IMR-90 (cell line): Measurements from ENCODE around the gene AANAT. TPM values are rescaled to one million over a fixed set of nuclear protein-coding genes. Genes with fewer than 3 reads are reported as not detected.

Source experiments
- ATAC-seq: fragments of 200-7000 bp; cut with Tn5 transposase; 2 replicates; pipeline ENCODE4 v1.9.1; 2020; ENCODE audit warnings: low read depth, mild to moderate bottlenecking, moderate library complexity
- BruUV-seq: library from RNA; stranded (reverse); fragments of 400-500 nt; replicated peaks from 2 replicates; lab custom pipeline; 2021; lab: Mats Ljungman, UMichigan
- CTCF ChIA-PET: fragments of 300-600 bp; formaldehyde crosslinking; extraction: SDS; loops from one replicate; lab custom pipeline; 2021; ENCODE audit warnings: antibody characterized with exemption; lab: Yijun Ruan, JAX
- POLR2A ChIA-PET: fragments of 300-600 bp; sonication (Branson Sonifier 250); formaldehyde crosslinking; loops from one replicate; lab custom pipeline; 2022; ENCODE audit warnings: antibody characterized with exemption; ENCODE audit not compliant: unreplicated experiment; lab: Charles Lee
- DNase-seq: peaks from one replicate; pipeline ENCODE4 v3.0.0; 2013
- H2AFZ ChIP-seq: replicated peaks from 2 replicates; pipeline ENCODE3; 2013; ENCODE audit warnings: low read length, mild to moderate bottlenecking; ENCODE audit not compliant: poor library complexity
- H2AK5ac ChIP-seq: 2 replicates; pipeline ENCODE4 v1.6.1; 2013; ENCODE audit warnings: low read depth, low read length, inconsistent platforms
- H2AK9ac ChIP-seq: replicated peaks from 2 replicates; pipeline ENCODE3; 2013; ENCODE audit warnings: mild to moderate bottlenecking, low read depth, low read length, moderate library complexity; ENCODE audit not compliant: poor library complexity
- H2BK120ac ChIP-seq: 2 replicates; pipeline ENCODE4 v1.6.1; 2013; ENCODE audit warnings: low read depth, low read length, inconsistent platforms
- H2BK15ac ChIP-seq: 3 replicates; pipeline ENCODE4 v1.6.1; 2013; ENCODE audit warnings: low read depth, low read length, inconsistent platforms
- H2BK20ac ChIP-seq: 2 replicates; pipeline ENCODE4 v1.6.1; 2013; ENCODE audit warnings: low read depth, mild to moderate bottlenecking, inconsistent platforms, low read length, moderate library complexity
- H2BK5ac ChIP-seq: 2 replicates; pipeline ENCODE4 v1.6.1; 2013; ENCODE audit warnings: mild to moderate bottlenecking, low read depth, low read length, inconsistent platforms; ENCODE audit not compliant: poor library complexity, severe bottlenecking
- H3K14ac ChIP-seq: replicated peaks from 2 replicates; pipeline ENCODE4 v1.6.1; 2013; ENCODE audit warnings: low read depth, low read length, inconsistent platforms
- H3K18ac ChIP-seq: 2 replicates; pipeline ENCODE4 v1.6.1; 2013; ENCODE audit warnings: low read depth, low read length, control low read depth
- H3K23ac ChIP-seq: 2 replicates; pipeline ENCODE4 v1.6.1; 2013; ENCODE audit warnings: low read depth, low read length, inconsistent platforms
- H3K27ac ChIP-seq: 2 replicates; pipeline ENCODE4 v1.5.1; 2013; ENCODE audit warnings: mild to moderate bottlenecking, control low read depth, low read length; ENCODE audit not compliant: insufficient read depth
- H3K27me3 ChIP-seq: 2 replicates; pipeline ENCODE4 v1.6.1; 2013; ENCODE audit warnings: low read length; ENCODE audit not compliant: control insufficient read depth, insufficient read depth
- H3K36me3 ChIP-seq: 2 replicates; pipeline ENCODE4 v1.6.1; 2013; ENCODE audit warnings: low read length, mixed read lengths; ENCODE audit not compliant: control insufficient read depth, insufficient read depth
- H3K4ac ChIP-seq: 2 replicates; pipeline ENCODE4 v1.6.1; 2013; ENCODE audit warnings: low read depth, low read length, inconsistent platforms
- H3K4me1 ChIP-seq: 2 replicates; pipeline ENCODE4 v1.6.1; 2013; ENCODE audit warnings: low read length, mixed read lengths; ENCODE audit not compliant: control insufficient read depth, insufficient read depth
- H3K4me2 ChIP-seq: 2 replicates; pipeline ENCODE4 v1.6.1; 2013; ENCODE audit warnings: low read depth, mild to moderate bottlenecking, control low read depth, low read length, moderate library complexity
- H3K4me3 ChIP-seq: 2 replicates; pipeline ENCODE4 v1.5.1; 2013; ENCODE audit warnings: low read depth, mild to moderate bottlenecking, control low read depth, low read length, moderate library complexity; ENCODE audit not compliant: insufficient read depth
- H3K56ac ChIP-seq: 2 replicates; pipeline ENCODE4 v1.6.1; 2013; ENCODE audit warnings: low read length, inconsistent platforms; ENCODE audit not compliant: insufficient read depth; ENCODE audit errors: extremely low read depth
- H3K79me1 ChIP-seq, 2 experiments: 2 replicates each; pipeline ENCODE4 v1.6.1; 2013; ENCODE audit warnings: low read length in 2 of 2, inconsistent platforms in 1 of 2, low read depth in 1 of 2
- H3K9ac ChIP-seq: 2 replicates; pipeline ENCODE4 v1.6.1; 2013; ENCODE audit warnings: low read depth, low read length, control low read depth
- H3K9me1 ChIP-seq: 2 replicates; pipeline ENCODE4 v1.6.1; 2013; ENCODE audit warnings: low read length, inconsistent platforms; ENCODE audit not compliant: insufficient read depth
- H3K9me3 ChIP-seq: 2 replicates; pipeline ENCODE4 v1.6.1; 2013; ENCODE audit warnings: low read length; ENCODE audit not compliant: control insufficient read depth, insufficient read depth
- H4K20me1 ChIP-seq: 2 replicates; pipeline ENCODE4 v1.6.1; 2013; ENCODE audit warnings: low read length, inconsistent platforms; ENCODE audit not compliant: insufficient read depth
- H4K5ac ChIP-seq: 2 replicates; pipeline ENCODE4 v1.6.1; 2013; ENCODE audit warnings: mild to moderate bottlenecking, low read depth, low read length, control low read depth
- H4K8ac ChIP-seq, 2 experiments: 2 replicates each; pipeline ENCODE4 v1.6.1; 2013; ENCODE audit warnings: low read depth in 2 of 2, low read length in 2 of 2, control low read depth in 1 of 2, inconsistent platforms in 1 of 2
- H4K91ac ChIP-seq: 2 replicates; pipeline ENCODE4 v1.6.1; 2013; ENCODE audit warnings: low read depth, low read length, inconsistent platforms; ENCODE audit not compliant: insufficient read depth
- CEBPB ChIP-seq: IDR thresholded peaks from 2 replicates; pipeline ENCODE4 v1.6.1; 2012; ENCODE audit warnings: low read depth, low read length, improper control_type of control experiment
- CTCF ChIP-seq: conservative IDR thresholded peaks from 2 replicates; pipeline ENCODE4 v1.5.1; 2012; ENCODE audit warnings: mild to moderate bottlenecking, low read depth, low read length, improper control_type of control experiment
- MAZ ChIP-seq: IDR thresholded peaks from 2 replicates; pipeline ENCODE4 v1.6.1; 2012; ENCODE audit warnings: low read depth, mild to moderate bottlenecking, low read length, improper control_type of control experiment, moderate library complexity, borderline replicate concordance
- MXI1 ChIP-seq: IDR thresholded peaks from 2 replicates; pipeline ENCODE4 v1.6.1; 2012; ENCODE audit warnings: low read depth, mild to moderate bottlenecking, low read length, moderate library complexity, borderline replicate concordance
- RFX5 ChIP-seq: IDR thresholded peaks from 2 replicates; pipeline ENCODE4 v1.8.0; 2012; ENCODE audit warnings: low read depth, mild to moderate bottlenecking, low read length, moderate library complexity
- USF2 ChIP-seq: fragments of 150-350 bp; IDR thresholded peaks from 2 replicates; pipeline ENCODE4 v1.6.1; 2017; ENCODE audit warnings: mild to moderate bottlenecking, antibody characterized with exemption, low read length, low read depth
- WGBS, 2 experiments: methylation state at CpG; one replicate each; pipeline versions ENCODE4 v1.1.5 to v1.1.7; 2013; ENCODE audit warnings: missing lambda C conversion rate in 2 of 2; ENCODE audit not compliant: insufficient read length in 1 of 2; ENCODE audit errors: extremely low coverage in 2 of 2; 5-methylcytosine and 5-hydroxymethylcytosine counted together
- dilution Hi-C: fragments of 300-500 bp; cut with HindIII; formaldehyde crosslinking; loops from one replicate; pipeline ENCODE4 v1.14.3; 2018; ENCODE audit warnings: low sequenced_read_pairs; ENCODE audit not compliant: unreplicated experiment
- in situ Hi-C: fragments of 300-500 bp; cut with MboI; formaldehyde crosslinking; loops from 3 replicates; pipeline ENCODE4 v1.14.3; 2019; ENCODE audit warnings: low sequenced_read_pairs, inconsistent platforms, mixed read lengths
- intact Hi-C: fragments of 100-400 bp; cut with micrococcal nuclease; formaldehyde crosslinking; loops from 2 replicates; pipeline ENCODE4 v1.10.0; 2022
- polyA plus RNA-seq, 3 experiments: library from polyadenylated mRNA; depleted of rRNA; stranded (reverse); fragments of >200 nt; gene quantifications; 2 replicates each; pipeline ENCODE4 v1.2.3, GENCODE V29; 2012; ENCODE audit warnings: low replicate concordance in 1 of 3
- total RNA-seq: library from RNA; depleted of rRNA; stranded (reverse); fragments of >200 nt; gene quantifications from 2 replicates; pipeline ENCODE4 v1.2.3, GENCODE V29; 2012

Gene AANAT
- total and polyA plus RNA-seq, 2 of the 4 experiments (the other 2 are of a cell fraction) = 0.21 TPM; not detected in 1

DNA sequence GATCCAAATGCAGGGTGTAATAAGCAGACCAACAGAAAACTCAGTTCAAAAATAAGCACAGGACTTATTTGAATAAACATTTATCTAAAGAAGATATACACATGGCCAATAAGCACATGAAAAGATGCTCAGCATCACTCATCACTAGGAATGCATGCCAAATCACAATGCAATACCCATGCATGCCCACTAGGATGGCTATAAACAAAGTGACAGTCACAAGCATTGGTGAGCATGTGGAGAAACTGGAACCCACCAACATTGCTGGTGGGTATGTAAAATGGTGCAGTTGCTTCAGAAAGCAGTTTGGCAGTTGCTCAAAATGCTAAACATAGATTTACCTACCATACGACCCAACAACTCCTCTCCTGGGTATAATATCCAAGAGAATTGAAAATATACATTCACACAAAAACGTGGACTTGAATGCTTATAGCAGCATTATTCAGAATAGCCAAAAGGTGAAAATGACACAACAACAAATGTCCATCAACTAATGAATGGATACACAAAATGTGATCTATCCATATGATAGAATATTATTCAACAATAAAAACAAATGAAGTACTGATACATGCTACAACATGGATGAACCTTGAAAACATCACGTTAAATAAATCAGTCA lies 34.6 kb upstream of the AANAT start:
- WGBS, 2 experiments = no CpG with 5 or more reads among the region's 3 CpGs
- POLR2A ChIA-PET = no interaction called here

More for the DNA sequence above, 34.6 kb upstream of the AANAT start:
- no peak overlapping the region for H3K27ac ChIP-seq
- no peak overlapping the region for H2AK5ac ChIP-seq
- no peak overlapping the region for H3K4me3 ChIP-seq
- peaks cover 76% of the 10 kb centered on the region for H4K20me1 ChIP-seq
- H3K79me1 ChIP-seq = peaks cover 43 to 83% of the 10 kb centered on the region in 2 experiments
- in situ Hi-C loops = no loop called here
- H3K14ac ChIP-seq = no peak overlapping the region
- no peak overlapping the region for H2BK120ac ChIP-seq
- peaks cover 12% of the 10 kb centered on the region for H3K4me1 ChIP-seq
- H3K9me1 ChIP-seq = peaks cover 26% of the 10 kb centered on the region
- intact Hi-C loops = no loop called here
- H4K91ac ChIP-seq = no peak overlapping the region
- peak; percentile 46 for TF ChIP-seq CTCF
- no peak for TF ChIP-seq USF2
- peak; percentile 90 for TF ChIP-seq RFX5
- TF ChIP-seq MXI1 = peak; percentile 66; the same call in 1 of the 2 replicates
- TF ChIP-seq CEBPB = no peak
- no peak for TF ChIP-seq MAZ
- H2BK5ac ChIP-seq = no peak overlapping the region
- H3K23ac ChIP-seq = no peak overlapping the region
- H3K56ac ChIP-seq = no peak overlapping the region
- peaks cover 4% of the 10 kb centered on the region; the same call in 1 of the 2 replicates for H3K36me3 ChIP-seq
- no peaks in the 10 kb centered on the region for H3K27me3 ChIP-seq
- H3K4me2 ChIP-seq = peak overlapping the region; percentile 42; the same call in 1 of the 2 replicates
- DNase-seq (peak; percentile 49), ATAC-seq (peak; percentile 92)
- BruUV-seq = no TSS peak
- H2AFZ ChIP-seq = no peak overlapping the region
- no peak overlapping the region for H3K18ac ChIP-seq
- CTCF ChIA-PET = no interaction called here
- no peak overlapping the region for H2AK9ac ChIP-seq
- dilution Hi-C loops = no loop called here
- H4K5ac ChIP-seq = no peak overlapping the region
- no peak overlapping the region for H3K4ac ChIP-seq
- no peak overlapping the region for H3K9ac ChIP-seq
- H3K9me3 ChIP-seq = no peaks in the 10 kb centered on the region
- no peak overlapping the region for H2BK15ac ChIP-seq
- no peak overlapping the region for H2BK20ac ChIP-seq
- no peak overlapping the region for H4K8ac ChIP-seq
